ENCODE results near the gene CYP4F2.

CYP4F2 gene

GRCh38 chr19:15829306-15829698 is 68.6 kb downstream of the CYP4F2 start:
- TF ChIP-seq ZBTB7A (IDR thresholded peaks at IDR 0.05; ENCODE audit: low read depth) (no peak), NFIC (IDR thresholded peaks at IDR 0.05) (no peak), USF1 (IDR thresholded peaks at IDR 0.05) (no peak), CREB1 (IDR thresholded peaks at IDR 0.05; ENCODE audit: low read depth) (no peak), RAD21 (IDR thresholded peaks at IDR 0.05; ENCODE audit: low read depth) (no peak), MAX (IDR thresholded peaks at IDR 0.05) (no peak), TCF12 (IDR thresholded peaks at IDR 0.05; ENCODE audit: low read depth) (no peak), CEBPB (IDR thresholded peaks at IDR 0.05) (no peak), YY1 (IDR thresholded peaks at IDR 0.05; ENCODE audit: low read depth) (no peak), EGR1 (IDR thresholded peaks at IDR 0.05) (no peak), FOXM1 (IDR thresholded peaks at IDR 0.05; ENCODE audit: borderline replicate concordance, low read depth) (no peak), TEAD4 (IDR thresholded peaks at IDR 0.05) (no peak), EP300 (IDR thresholded peaks at IDR 0.05; ENCODE audit: borderline replicate concordance) (no peak), TAF1 (IDR thresholded peaks at IDR 0.05; ENCODE audit: low read depth) (no peak), REST (IDR thresholded peaks at IDR 0.05; ENCODE audit: low read depth) (no peak)

- 0 out of 2 replicates have a peak, but pooled peaks have one; percentile 17 for TF ChIP-seq TEAD4 (IDR thresholded peaks at IDR 0.05)
These were observed 69.1 kb downstream of the CYP4F2 start for GRCh38 chr19:15828611-15829305.

GRCh38 chr19:15828121-15828610 is 69.7 kb downstream of the CYP4F2 start:
- TF ChIP-seq ZBTB7A (IDR thresholded peaks at IDR 0.05; ENCODE audit: low read depth) (no peak), YY1 (IDR thresholded peaks at IDR 0.05; ENCODE audit: low read depth) (no peak), CEBPB (IDR thresholded peaks at IDR 0.05) (no peak), TEAD4 (IDR thresholded peaks at IDR 0.05) (no peak), CREB1 (IDR thresholded peaks at IDR 0.05; ENCODE audit: low read depth) (no peak), MAX (IDR thresholded peaks at IDR 0.05) (no peak), RAD21 (IDR thresholded peaks at IDR 0.05; ENCODE audit: low read depth) (no peak), USF1 (IDR thresholded peaks at IDR 0.05) (no peak), EP300 (IDR thresholded peaks at IDR 0.05; ENCODE audit: borderline replicate concordance) (no peak), FOXM1 (IDR thresholded peaks at IDR 0.05; ENCODE audit: borderline replicate concordance, low read depth) (no peak), REST (IDR thresholded peaks at IDR 0.05; ENCODE audit: low read depth) (no peak), EGR1 (IDR thresholded peaks at IDR 0.05) (no peak)

Data from Ishikawa (cell line).